ENCODE data around the gene ADARB2.

ADARB2 gene

DNA sequence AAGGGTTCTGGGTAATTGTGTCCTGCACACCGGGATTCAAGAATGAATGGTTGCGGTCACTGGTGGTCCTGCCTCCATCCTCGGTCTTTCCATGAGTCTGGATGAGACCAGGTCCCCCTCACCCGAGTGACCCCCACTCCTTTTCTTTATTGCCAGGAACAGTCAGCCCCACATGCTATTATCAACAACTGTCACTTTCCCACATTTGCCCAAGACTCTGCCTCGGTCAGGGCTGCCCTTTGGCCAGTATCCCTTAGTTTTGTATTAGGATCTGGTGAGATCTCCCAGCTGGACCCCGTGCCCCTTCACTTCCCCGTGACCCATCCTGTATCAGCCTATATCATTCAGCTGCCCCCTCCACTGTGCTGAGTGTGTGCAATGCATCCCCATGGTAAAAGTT lies 288.3 kb downstream of the ADARB2 start:
- no peak for TF ChIP-seq ZFX (IDR thresholded peaks at IDR 0.05; ENCODE audit: borderline replicate concordance)
- TF ChIP-seq, protein P1, sequence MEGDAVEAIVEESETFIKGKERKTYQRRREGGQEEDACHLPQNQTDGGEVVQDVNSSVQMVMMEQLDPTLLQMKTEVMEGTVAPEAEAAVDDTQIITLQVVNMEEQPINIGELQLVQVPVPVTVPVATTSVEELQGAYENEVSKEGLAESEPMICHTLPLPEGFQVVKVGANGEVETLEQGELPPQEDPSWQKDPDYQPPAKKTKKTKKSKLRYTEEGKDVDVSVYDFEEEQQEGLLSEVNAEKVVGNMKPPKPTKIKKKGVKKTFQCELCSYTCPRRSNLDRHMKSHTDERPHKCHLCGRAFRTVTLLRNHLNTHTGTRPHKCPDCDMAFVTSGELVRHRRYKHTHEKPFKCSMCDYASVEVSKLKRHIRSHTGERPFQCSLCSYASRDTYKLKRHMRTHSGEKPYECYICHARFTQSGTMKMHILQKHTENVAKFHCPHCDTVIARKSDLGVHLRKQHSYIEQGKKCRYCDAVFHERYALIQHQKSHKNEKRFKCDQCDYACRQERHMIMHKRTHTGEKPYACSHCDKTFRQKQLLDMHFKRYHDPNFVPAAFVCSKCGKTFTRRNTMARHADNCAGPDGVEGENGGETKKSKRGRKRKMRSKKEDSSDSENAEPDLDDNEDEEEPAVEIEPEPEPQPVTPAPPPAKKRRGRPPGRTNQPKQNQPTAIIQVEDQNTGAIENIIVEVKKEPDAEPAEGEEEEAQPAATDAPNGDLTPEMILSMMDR (IDR thresholded peaks at IDR 0.05), result no peak
- H3K27ac ChIP-seq, result no peak overlapping the region

DNA sequence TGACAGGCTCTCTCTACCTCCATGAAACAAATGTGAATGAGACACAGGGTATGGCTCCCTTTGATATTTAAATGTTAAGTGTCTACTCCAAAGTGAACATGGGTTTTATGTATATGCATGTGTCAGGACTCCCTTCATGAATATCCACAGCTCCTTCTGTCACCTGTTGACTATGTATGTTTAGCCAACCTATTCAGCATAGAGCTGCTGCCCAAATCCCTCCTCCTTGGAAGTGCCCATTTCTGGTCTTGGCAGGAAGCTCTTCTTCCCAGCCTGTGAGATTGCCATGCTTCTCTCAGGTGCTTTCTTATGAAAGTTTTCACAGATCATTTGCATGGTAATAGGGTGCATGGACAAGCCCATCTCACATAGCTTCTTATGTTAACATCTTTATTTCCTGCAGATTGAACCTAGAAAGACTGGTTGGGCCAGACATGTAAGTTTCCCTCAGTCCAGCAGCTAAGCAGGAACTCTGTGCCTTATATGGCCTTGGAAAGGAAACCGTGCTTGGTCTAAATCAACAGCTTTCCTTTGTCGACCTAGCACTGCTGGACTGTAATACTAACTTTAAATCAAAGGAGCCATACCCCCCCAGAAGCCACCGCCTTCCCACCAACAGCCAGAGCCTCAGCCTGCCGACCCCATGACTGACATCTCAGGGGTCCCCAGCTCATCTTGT lies 288.9 kb downstream of the ADARB2 start:
- H3K27ac ChIP-seq, result no peak overlapping the region
- no peak for TF ChIP-seq ZFX (IDR thresholded peaks at IDR 0.05; ENCODE audit: borderline replicate concordance)
- TF ChIP-seq, protein P1 (IDR thresholded peaks at IDR 0.05), result no peak

DNA sequence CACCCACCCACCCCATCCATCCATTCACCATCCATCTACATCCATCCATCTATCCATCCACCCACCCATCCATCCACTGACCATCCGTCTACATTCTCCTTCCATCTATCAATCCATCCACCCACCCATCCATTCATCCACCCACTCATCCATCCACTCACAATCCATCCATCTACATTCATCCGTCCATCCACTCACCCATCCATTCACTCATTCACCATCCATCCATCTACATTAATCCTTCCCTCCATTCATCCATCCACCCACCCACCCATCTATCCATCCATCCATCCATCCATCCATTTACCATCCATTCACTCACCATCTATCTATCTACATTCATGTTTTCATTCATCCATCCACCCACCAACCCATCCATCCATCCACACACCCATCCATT lies 292.5 kb downstream of the ADARB2 start:
- H3K27ac ChIP-seq, result no peak overlapping the region
- no peak for TF ChIP-seq ZFX (IDR thresholded peaks at IDR 0.05; ENCODE audit: borderline replicate concordance)
- TF ChIP-seq, protein P1 (IDR thresholded peaks at IDR 0.05), result no peak

- H3K27ac ChIP-seq, result no peak overlapping the region
- TF ChIP-seq, protein P1 (IDR thresholded peaks at IDR 0.05), result no peak
- no peak for TF ChIP-seq ZFX (IDR thresholded peaks at IDR 0.05; ENCODE audit: borderline replicate concordance)
Observed at GRCh38 chr10:1440897-1441296, 296.4 kb downstream of the ADARB2 start.

GRCh38 chr10:1434912-1435692 lies 302.2 kb downstream of the ADARB2 start:
- TF ChIP-seq ZFX (IDR thresholded peaks at IDR 0.05; ENCODE audit: borderline replicate concordance), result no peak

DNA sequence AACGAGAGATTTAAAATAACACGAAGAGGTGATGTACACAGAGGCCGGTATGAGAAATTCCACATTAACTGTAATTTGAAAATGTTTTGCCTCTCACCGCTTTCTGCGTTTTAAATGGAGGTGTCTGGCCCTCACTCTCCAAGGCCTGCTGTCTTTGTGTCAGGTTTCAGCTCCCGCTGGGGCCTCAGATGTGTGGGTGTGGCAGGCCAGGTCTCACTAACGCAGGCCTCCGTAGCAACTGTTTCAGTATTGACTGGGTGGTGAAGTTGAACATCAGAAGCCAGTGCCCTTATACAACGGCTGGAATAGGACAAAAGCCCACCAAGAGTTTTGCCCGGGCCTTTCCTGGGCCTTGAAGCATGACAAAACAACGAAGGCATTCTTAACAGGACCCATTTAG lies 303.1 kb downstream of the ADARB2 start:
- TF ChIP-seq ZFX (IDR thresholded peaks at IDR 0.05; ENCODE audit: borderline replicate concordance), result no peak
- TF ChIP-seq, protein P1 (IDR thresholded peaks at IDR 0.05), result no peak
- no peak overlapping the region for H3K27ac ChIP-seq

More at GRCh38 chr10:1434912-1435692, 302.2 kb downstream of the ADARB2 start:
- no peak overlapping the region for H3K27ac ChIP-seq

DNA sequence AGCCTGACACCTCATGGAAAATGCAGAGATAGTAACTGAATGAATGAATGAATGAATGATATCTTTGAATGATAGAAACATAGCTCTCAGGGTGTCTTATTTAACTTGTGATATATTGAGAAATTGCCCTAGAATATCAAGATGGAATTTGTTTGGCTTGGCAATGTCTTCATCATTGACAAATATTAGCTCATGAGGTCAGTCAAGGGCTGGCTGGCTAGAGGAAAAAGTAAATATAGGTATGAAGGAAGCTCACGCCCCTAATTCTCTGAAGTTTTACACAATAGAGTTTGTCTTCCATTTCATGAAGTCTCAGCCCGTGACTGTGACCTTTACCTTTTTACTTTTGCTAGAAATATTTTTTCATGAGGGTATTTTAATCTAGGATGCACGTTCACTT lies 305.2 kb downstream of the ADARB2 start:
- no peak overlapping the region for H3K27ac ChIP-seq

More for the DNA sequence above, 305.2 kb downstream of the ADARB2 start:
- TF ChIP-seq, protein P1 (IDR thresholded peaks at IDR 0.05), result no peak
- no peak for TF ChIP-seq ZFX (IDR thresholded peaks at IDR 0.05; ENCODE audit: borderline replicate concordance)
